SIG-M5 treated with dmso at 0.1 percent for 504 hours (cell line): ENCODE data around the gene CAPN15.
"Not testable (repeated sequence)": the region's sequence is repeated elsewhere in the genome, so short reads cannot be mapped to it uniquely, and the experiment has no call there.

Source experiments
- DNase-seq: peaks from one replicate; lab custom pipeline; 2025; ENCODE audit not compliant: unreplicated experiment; lab: John Stamatoyannopoulos, UW

The CAPN15 gene

DNA sequence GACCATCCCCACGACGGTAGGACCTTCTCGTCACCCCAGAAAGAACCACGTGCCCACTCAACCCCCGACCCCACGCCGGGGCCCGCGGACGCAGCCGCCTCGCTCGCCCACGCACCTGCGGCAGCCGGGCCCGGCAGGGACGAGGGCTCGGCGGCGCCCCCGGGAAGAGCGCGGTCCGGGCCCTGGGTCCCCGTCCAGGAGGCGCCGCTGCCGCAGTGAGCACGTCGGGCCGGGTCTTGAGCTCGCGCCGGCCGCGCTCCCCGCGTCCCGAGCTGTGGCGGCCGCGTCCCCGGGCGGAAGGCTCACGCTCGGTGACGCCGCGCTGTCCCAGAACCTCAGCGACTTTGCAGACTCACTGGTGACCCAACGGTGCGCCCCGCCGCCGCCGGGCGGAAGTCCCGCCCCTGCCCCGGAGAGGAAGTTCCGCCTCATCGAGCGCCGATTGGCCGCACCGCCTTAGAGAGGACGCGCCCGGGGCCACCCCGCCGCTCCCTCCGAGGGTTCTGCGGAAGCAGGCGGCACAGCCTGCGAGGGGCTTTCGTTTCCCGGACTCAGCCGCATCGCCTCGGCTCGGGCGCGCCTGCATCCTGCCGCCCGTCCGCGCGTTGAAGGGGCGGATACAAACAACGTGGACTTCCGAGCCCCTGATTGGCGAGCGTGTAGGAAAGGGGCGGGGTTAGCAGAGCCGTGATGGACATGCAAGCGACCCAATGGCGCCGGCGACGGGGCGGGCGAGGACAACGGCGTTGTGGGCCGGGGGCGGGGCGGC is 61.6 kb downstream of the CAPN15 start:
- DNase-seq: peak; percentile 85

DNA sequence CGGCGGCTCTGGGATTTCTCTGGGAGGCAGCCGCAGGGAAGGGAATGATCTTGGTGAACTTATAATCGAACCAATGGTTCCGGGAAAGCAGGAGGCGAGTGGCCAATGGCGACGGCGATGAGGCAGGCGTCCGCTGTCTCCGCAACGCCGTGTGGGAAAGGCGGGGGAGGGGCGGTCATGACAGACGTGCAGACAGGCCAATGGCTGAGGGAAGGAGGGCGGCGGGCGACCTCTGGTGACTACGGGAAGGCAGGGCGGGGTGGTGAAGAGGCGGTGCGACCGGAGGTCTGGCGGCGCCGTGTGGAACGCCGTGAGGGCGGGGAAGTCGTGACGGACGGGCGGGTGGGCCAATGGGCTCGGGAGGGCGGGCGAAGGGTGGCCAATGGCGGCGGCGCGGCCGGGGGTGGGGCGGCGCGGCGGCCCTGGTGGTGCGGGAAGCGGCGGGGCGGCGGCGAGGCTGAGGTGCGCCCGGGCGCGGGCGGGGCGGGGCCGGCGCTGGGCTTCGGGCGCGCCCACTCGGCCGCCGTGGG is 62.2 kb downstream of the CAPN15 start, which contains the start of gene RAB40C:
RAB40C (plus strand) TSS at position 409 of the 530 bp plus-strand sequence. CDS start 226 bp downstream, outside the sequence.
- peak; percentile 92 for DNase-seq

DNA sequence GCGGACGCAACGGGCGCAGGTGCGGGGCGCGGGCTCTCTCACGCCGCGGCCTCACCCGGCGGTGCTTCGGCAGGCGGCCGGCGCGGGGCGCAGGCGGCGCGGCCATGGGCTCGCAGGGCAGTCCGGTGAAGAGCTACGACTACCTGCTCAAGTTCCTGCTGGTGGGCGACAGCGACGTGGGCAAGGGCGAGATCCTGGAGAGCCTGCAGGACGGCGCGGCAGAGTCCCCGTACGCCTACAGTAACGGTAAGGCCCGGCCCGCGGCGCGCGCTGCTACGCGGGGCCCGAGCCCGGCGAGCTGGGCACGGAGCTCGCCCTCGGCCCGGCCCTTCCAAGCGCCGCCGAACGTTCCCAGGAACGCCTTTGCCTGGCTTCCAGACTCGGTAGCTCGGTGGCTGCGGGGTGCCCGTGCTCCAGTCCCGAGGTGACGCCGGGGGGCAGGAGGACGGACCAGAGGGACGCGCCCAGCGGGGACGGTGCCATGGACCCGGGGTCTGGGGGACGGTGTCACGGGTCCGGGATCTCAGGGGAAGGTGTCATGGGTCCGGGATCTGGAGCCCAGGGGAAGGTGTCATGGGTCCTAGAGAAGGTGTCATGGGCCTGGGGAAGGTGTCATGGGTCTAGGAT is 62.8 kb downstream of the CAPN15 start:
- no peak for DNase-seq

DNA sequence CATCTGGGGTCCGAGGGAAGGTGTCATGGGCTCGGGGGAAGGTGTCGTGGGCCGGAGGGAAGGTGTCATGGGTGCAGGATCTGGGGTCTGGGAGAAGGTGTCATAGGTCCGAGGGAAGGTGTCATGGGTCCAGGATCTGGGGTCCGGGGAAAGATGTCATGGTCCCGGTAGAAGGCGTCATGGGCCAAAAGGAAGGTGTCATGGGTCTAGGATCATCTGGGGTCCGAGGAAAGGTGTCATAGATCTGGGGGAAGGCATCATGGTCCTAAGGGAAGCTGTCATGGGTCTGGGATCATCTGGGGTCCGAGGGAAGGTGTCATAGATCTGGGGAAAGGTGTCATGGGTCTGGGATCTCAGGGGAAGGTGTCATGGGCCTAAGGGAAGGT is 63.3 kb downstream of the CAPN15 start:
- no peak for DNase-seq

DNA sequence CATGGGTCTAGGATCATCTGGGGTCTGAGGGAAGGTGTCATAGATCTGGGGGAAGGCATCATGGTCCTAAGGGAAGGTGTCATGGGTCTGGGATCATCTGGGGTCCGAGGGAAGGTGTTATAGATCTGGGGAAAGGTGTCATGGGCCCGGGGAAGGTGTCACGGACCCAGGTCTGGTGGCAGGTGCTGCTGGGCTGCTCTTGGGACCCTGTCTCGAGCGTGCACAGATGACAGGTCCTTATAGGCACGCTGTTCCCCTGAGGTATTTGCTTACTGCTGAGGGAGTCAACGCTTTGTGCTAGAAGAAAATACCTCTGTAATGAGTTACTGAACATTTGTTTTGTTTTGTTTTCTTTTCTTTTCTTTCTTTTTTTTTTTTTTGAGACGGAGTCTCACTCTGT is 63.7 kb downstream of the CAPN15 start:
- DNase-seq: no peak

DNA sequence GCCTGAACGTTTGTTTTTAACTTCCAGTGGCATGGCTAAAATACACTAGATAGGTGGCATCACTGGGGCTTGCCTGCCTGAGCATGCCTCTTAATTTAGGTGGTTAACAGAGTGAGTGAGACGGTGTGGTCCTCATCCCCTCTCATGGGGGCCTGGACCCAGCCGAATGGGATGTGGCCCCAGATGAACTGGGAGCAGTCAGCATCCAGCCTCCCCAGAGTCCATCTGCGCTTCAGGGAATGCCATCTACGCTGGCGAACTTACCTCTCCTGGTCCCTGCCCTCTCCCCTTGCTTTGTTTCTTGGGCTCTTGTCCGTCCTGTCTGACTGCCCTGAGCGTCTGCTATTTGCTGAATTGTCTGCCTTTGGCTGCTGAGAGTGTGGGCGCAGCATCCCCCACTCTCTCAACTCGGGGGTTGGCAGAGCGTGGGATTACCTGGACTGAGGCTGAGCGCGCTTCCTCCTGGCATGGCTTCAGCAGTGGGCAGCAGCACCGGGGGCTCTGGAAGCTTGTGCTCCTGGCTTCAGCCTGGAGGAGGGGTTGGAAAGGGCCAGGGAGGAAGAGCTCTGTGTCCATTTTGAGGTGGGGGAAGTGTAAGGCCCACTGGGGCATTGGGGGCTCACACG is 64.5 kb downstream of the CAPN15 start:
- DNase-seq: no peak

DNA sequence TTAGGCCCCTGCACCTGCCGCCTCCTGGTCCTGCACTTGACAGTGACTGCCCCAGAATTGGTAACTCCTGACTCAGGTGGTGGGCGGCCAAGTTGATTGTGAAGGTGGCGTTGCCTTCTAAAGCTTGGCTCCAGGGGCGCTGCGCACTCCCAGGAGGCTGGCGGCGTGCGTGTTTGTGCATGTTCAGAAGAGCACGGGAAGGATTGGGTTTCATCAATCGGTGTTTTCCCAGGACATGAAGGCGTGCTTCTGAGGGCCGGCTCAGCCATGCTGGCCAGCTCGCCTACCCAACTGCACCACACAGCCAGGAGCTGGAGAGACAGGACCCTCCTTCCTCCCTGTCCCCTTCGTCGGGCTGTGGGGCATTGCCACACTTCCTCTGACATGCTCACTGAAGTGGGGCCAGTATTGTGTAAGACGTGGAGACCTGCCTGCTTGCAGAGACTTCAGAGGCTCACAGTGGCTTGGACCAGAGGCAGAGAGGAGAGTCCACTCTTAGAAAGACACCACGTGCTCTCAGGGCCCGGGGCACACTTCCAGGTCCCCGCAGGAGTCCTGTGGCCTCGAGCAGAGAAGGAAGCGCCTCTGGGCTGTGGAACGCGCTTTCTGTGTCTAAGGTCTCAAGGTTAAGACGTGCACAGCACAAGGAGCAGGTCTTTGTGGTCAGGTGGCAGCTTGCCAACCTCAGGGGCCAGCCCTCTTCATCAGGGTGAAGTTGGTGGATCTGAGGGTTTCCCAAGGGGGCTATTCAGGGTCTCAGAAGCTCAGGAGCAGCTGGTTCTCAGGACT is 65.2 kb downstream of the CAPN15 start:
- DNase-seq: peak; percentile 87

DNA sequence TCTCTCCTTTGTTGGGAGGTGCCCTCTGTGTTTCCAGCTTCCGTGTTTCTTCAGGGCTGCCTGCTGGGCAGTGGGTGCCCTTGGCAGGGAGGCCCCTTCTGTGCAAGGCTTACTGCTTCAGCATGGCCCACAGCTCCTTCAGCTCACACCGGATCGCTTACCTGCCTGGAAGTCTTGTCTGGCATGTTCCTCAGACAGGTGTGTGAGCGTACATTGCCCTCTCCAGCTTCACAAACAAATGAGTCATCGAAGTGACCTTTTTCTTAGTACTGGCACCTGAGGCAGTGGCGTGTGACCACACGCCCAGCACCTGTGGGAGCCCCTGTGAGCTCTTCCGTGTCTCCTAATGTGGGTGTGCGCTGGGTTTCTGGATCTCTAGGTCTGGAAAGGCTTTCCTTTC is 65.9 kb downstream of the CAPN15 start:
- DNase-seq: peak; percentile 50

DNA sequence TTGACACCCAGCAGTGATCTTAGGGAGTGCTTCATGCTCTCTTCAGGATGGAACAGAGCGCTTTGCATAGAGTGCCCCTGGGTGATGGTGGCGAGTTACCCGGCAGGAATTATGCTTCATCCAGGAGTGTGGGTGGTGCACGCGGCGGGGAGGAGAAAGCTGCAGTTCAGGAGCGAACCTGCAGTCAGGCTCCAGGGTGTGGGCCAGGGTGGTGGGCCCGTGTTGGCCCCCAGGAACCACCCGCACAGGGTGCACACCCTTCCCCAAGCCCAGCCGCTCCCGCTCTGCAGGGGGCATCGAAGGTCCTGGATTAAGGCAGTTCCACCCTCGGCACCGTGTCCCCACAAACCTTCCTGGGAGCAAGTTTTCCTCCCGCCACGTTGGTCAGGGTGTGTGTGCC is 66.3 kb downstream of the CAPN15 start:
- no peak for DNase-seq

DNA sequence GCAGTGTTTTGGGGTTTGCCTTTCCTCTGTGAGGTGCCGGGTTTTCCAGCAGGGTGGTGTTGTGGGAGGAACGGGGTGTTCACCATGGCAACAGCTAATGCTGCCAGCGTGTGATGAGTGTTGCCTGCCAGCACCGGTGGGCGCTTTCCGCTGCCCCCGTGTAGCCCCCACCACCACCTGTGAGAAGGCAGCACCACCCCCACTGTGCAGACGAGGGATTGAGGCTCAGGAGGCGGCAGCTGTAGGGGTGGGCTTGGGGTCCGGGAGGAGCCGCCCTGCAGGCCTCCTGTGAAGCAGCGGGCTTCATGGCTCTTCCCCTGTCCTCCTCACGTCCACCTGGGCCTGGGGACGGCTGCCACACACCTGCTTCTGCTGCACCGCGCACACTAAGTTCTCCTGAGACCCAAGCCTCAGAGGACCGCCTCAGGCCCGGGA is 67.6 kb downstream of the CAPN15 start:
- DNase-seq: no peak

DNA sequence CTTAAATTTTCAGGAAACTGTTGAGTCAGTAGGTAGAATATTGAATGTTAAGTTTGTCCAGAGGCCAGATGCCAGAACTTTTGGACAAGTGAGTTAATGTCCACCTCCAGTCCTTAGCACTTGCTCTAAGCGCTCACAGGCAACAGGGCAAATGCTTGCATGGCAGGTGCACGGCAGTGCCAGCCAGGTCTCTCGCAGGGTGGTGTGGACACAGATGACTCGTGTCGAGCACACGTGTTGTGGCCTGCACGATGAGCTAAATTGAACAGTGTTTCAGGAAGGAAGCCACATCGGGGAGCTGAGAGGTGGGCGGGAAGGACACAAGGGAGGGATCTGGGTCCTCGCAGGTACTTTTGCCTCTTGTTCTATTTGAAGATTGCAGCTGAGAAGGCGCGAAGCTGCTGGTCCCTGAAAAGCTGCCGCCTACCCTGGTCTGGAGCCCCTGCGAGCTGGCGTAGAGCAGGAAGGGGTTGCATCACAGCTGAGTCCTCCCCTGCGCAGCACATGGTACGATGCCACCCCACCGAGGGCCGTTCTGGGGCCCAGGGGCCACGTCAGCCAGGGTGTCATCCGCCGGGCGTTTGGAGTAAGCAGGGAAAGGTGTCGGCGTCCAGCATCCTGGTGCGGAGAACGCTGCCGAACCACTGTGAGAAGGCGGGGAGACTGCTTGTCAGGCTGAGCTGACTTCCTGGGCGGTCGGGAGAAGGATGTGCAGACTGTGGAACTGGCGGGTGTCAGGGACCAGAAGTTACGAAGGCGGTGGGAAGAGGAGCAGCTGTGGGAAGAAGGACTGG is 68.6 kb downstream of the CAPN15 start:
- DNase-seq: peak; percentile 10

DNA sequence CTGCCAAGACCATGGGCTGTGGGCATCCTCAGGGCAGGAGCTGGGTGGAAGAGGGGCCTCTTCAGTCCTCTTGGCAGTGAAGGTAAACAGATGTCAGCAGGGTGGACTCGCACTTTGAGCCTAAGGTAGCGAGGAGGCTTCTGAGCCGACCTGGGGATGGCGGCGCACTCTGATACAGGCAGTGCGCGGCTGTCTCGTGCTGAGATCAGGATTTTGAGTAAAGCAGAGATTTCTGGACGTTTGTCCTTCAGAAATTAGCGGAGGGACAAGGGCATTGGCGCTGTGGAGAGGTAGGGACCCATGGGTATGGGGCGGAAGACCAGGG is 69.2 kb downstream of the CAPN15 start:
- DNase-seq: no peak

DNA sequence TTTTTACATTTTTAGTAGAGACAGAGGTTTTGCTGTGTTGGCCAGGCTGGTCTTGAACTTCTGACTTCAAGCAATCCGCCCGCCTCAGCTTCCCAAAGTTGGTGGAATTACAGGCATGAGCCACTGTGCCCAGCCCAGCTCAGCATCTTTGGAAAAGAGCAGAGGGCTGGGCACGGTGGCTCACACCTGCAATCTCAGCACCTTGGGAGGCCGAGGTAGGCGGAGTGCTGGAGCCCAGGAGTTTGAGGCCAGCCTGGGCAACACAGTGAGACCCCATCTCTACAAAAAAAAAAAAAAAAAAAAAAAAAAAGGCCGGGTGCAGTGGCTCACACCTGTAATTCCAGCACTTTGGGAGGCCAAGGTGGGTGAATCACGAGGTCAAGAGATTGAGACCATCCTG is 70.1 kb downstream of the CAPN15 start:
- DNase-seq: not testable (repeated sequence)

DNA sequence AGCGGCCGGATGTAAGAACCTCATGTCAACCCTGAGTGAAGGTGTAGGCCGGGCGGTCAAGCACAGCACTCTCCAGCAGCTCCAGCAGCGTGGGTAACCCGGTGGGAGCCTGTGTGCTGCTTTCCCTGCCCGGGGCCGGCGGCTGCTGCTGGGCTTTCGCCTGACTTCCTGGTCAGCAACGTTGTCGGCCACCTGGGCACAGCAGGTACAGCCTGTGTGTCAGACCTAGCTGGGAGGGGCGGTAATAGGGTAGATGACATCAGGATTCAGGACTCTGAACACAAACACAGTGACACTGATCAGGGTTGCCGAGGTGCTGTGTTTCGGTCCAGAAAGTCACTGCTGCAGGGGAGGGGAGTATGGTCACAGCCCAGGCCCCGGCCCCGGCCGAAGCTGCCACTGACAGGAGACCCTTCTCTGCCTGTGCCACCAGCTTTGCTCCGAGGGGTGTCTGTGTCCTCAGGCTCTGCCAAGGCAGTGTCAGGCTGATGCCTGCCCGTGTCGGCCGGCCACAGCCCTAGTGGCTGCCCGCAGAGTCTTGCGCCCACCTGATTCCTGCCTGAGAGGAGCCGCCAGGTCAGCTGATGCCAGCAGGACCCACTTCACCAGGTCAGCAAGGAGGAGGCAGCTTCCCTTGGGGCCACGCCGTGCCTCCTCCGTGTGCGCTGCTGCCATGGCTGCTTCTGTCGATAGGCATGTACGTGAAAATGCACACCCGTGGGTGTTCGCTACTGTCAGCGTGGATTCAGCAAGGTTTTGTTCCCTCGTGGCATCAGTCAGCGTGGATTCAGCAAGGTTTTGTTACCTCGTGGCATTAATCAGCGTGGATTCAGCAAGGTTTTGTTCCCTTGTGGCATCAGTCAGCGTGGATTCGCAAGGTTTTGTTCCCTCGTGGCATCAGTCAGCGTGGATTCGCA is 71.6 kb downstream of the CAPN15 start:
- DNase-seq: no peak

DNA sequence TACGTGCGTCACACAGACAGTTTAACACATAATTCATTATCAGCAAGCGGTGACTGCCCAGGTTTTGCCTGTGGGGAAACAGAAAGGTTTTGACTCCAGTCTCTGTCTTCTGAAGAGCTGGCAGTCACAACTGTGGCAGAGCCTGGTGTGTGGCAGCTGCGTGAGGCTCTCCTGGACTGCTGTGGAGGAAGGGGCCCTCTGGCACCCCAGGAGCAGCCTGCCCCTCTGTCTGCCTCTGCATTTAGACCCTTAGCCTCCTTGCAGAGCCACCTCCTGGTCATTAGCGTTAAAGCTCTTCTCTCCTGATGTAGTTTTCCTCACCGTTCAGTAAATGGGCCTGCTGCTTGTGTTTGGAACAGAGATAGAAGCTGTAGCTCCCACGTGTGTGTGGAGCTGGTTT is 73.3 kb downstream of the CAPN15 start:
- peak; percentile 49 for DNase-seq

DNA sequence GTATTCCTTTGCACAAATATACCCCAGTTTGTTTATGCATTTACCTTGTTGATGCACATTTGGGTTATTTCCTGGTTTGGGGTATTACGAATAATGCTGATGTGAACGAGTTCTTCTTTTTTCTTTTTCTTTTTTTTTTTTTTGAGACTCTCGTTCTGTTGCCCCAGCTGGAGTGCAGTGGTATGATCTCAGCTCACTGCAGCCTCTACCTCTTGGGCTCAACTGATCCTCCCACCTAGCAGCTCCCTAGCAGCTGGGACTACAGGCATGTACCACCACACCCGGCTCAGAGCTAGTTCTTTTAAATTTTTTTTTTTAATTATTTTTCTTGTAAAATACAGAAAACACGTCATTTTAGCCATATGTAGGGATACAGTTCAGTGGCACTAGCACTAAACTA is 76.4 kb downstream of the CAPN15 start:
- DNase-seq: no peak
